Activated CD8-positive, alpha-beta T cell treated with anti-CD3 and anti-CD28 coated beads, Interleukin-2, amount 10 ng/mL, durations not matched to agents 7 days and 5 days (primary cell): ENCODE measurements around the gene KCND3. TPM values are rescaled to one million over a fixed set of nuclear protein-coding genes. Genes with fewer than 3 reads are reported as not detected.

ENCODE experiments used
- ATAC-seq: fragments of 150-1000 bp; cut with Tn5 transposase; one replicate; pipeline ENCODE4 v1.10.0; 2021; ENCODE audit warnings: moderate library complexity
- CTCF ChIA-PET: fragments of 350-600 bp; sonication (Branson Sonifier 250); formaldehyde crosslinking; loops from one replicate; lab custom pipeline; 2021; ENCODE audit warnings: antibody characterized with exemption; lab: Charles Lee
- POLR2A ChIA-PET: fragments of 350-600 bp; sonication (Branson Sonifier 250); formaldehyde crosslinking; loops from one replicate; lab custom pipeline; 2021; ENCODE audit warnings: antibody characterized with exemption; lab: Charles Lee
- DNase-seq: peaks from one replicate; pipeline ENCODE4 v3.0.0-alpha.2; 2020
- H3K27ac Mint-ChIP-seq: one replicate; pipeline ENCODE4 v1.8.0; 2021; ENCODE audit warnings: mild to moderate bottlenecking, mixed read lengths
- H3K27me3 Mint-ChIP-seq: one replicate; pipeline ENCODE4 v1.8.0; 2021; ENCODE audit warnings: low read depth, mixed read lengths
- H3K36me3 Mint-ChIP-seq: one replicate; pipeline ENCODE4 v1.8.0; 2021; ENCODE audit warnings: low read depth, mixed read lengths
- H3K4me1 Mint-ChIP-seq: one replicate; pipeline ENCODE4 v1.8.0; 2021; ENCODE audit warnings: low read depth, mixed read lengths
- H3K4me3 Mint-ChIP-seq: one replicate; pipeline ENCODE4 v1.8.0; 2021; ENCODE audit warnings: mild to moderate bottlenecking, mixed read lengths
- H3K9me3 Mint-ChIP-seq: one replicate; pipeline ENCODE4 v1.8.0; 2022; ENCODE audit warnings: mixed read lengths; ENCODE audit not compliant: insufficient read depth
- total RNA-seq, 2 experiments: library from RNA; stranded (reverse); gene quantifications; one replicate each; pipeline ENCODE4 v1.2.3, GENCODE V29; 2021

The KCND3 gene
- total RNA-seq, 2 experiments from 2014 or later = not detected

GRCh38 chr1:111987502-111987901 is 2.0 kb downstream of the KCND3 start:
- CTCF ChIA-PET = interaction anchor here (0.9 kb wide), 1 partner anchor 16 kb away, joined by 4 read pairs; no protein-coding TSS in a partner anchor
- ATAC-seq (no peak), DNase-seq (no peak)

GRCh38 chr1:111983500-111983899 is 6.0 kb downstream of the KCND3 start:
- no peak for ATAC-seq
- DNase-seq = no peak
- Mint-ChIP-seq H3K4me3 (no peak overlapping the region), H3K27ac (no peak overlapping the region), H3K27me3 (peaks cover 35% of the 10 kb centered on the region), H3K4me1 (peaks cover under 1% of the 10 kb centered on the region), H3K36me3 (no peaks in the 10 kb centered on the region), H3K9me3 (no peaks in the 10 kb centered on the region)
- ChIA-PET CTCF (no interaction called here), POLR2A (interaction anchor here (0.6 kb wide), 1 partner anchor 725 kb away, joined by 5 read pairs; no protein-coding TSS in a partner anchor)

More at GRCh38 chr1:111987502-111987901, 2.0 kb downstream of the KCND3 start:
- POLR2A ChIA-PET = no interaction called here
- H3K27me3 Mint-ChIP-seq = peaks cover 60% of the 10 kb centered on the region
- no peak overlapping the region for H3K4me3 Mint-ChIP-seq
- H3K36me3 Mint-ChIP-seq = no peaks in the 10 kb centered on the region
- peaks cover 8% of the 10 kb centered on the region for H3K4me1 Mint-ChIP-seq
- no peak overlapping the region for H3K27ac Mint-ChIP-seq
- H3K9me3 Mint-ChIP-seq = no peaks in the 10 kb centered on the region

- H3K4me3 Mint-ChIP-seq = no peak overlapping the region
- no peaks in the 10 kb centered on the region for H3K4me1 Mint-ChIP-seq
- peaks cover 29% of the 10 kb centered on the region for H3K27me3 Mint-ChIP-seq
- no peak overlapping the region for H3K27ac Mint-ChIP-seq
- POLR2A ChIA-PET = interaction anchor here (1.0 kb wide), 1 partner anchor 78 kb away, joined by 3 read pairs; no protein-coding TSS in a partner anchor
- ATAC-seq (no peak), DNase-seq (no peak)
- no peaks in the 10 kb centered on the region for H3K9me3 Mint-ChIP-seq
- CTCF ChIA-PET = no interaction called here
- H3K36me3 Mint-ChIP-seq = no peaks in the 10 kb centered on the region
Measured at GRCh38 chr1:111982428-111982827, 7.0 kb downstream of the KCND3 start.

GRCh38 chr1:111981871-111982270 is 7.6 kb downstream of the KCND3 start:
- CTCF ChIA-PET = no interaction called here
- ATAC-seq = no peak
- no peaks in the 10 kb centered on the region for H3K4me1 Mint-ChIP-seq

GRCh38 chr1:111981090-111981489 is 8.4 kb downstream of the KCND3 start:
- Mint-ChIP-seq H3K4me1 (no peaks in the 10 kb centered on the region), H3K4me3 (no peak overlapping the region), H3K27ac (no peak overlapping the region), H3K36me3 (no peaks in the 10 kb centered on the region), H3K27me3 (peaks cover 22% of the 10 kb centered on the region), H3K9me3 (no peaks in the 10 kb centered on the region)
- ChIA-PET POLR2A (no interaction called here), CTCF (no interaction called here)
- no peak for ATAC-seq
- DNase-seq = no peak

More at GRCh38 chr1:111981871-111982270, 7.6 kb downstream of the KCND3 start:
- Mint-ChIP-seq H3K4me3 (no peak overlapping the region), H3K36me3 (no peaks in the 10 kb centered on the region), H3K27ac (no peak overlapping the region), H3K9me3 (no peaks in the 10 kb centered on the region), H3K27me3 (peaks cover 24% of the 10 kb centered on the region)
- no peak for DNase-seq
- POLR2A ChIA-PET = interaction anchor here (1.0 kb wide), 1 partner anchor 78 kb away, joined by 3 read pairs; no protein-coding TSS in a partner anchor

- Mint-ChIP-seq H3K4me3 (no peak overlapping the region), H3K36me3 (no peaks in the 10 kb centered on the region), H3K27ac (no peak overlapping the region), H3K27me3 (peaks cover 23% of the 10 kb centered on the region), H3K9me3 (no peaks in the 10 kb centered on the region), H3K4me1 (no peaks in the 10 kb centered on the region)
- CTCF ChIA-PET = no interaction called here
- ATAC-seq (no peak), DNase-seq (no peak)
- POLR2A ChIA-PET = no interaction called here
Measured at GRCh38 chr1:111980686-111981085, 8.8 kb downstream of the KCND3 start.

- no peak for ATAC-seq
- H3K4me1 Mint-ChIP-seq = no peaks in the 10 kb centered on the region
- ChIA-PET CTCF (no interaction called here), POLR2A (no interaction called here)
- no peak for DNase-seq
- H3K36me3 Mint-ChIP-seq = no peaks in the 10 kb centered on the region
- peaks cover 24% of the 10 kb centered on the region for H3K27me3 Mint-ChIP-seq
- no peaks in the 10 kb centered on the region for H3K9me3 Mint-ChIP-seq
- no peak overlapping the region for H3K4me3 Mint-ChIP-seq
- H3K27ac Mint-ChIP-seq = no peak overlapping the region
Measured at GRCh38 chr1:111978695-111979094, 10.8 kb downstream of the KCND3 start.

- Mint-ChIP-seq H3K9me3 (no peaks in the 10 kb centered on the region), H3K4me1 (no peaks in the 10 kb centered on the region), H3K27me3 (peaks cover 28% of the 10 kb centered on the region), H3K27ac (no peak overlapping the region), H3K36me3 (no peaks in the 10 kb centered on the region), H3K4me3 (no peak overlapping the region)
- ATAC-seq = no peak
- CTCF ChIA-PET = no interaction called here
- POLR2A ChIA-PET = no interaction called here
- no peak for DNase-seq
Measured at GRCh38 chr1:111977378-111977777, 12.1 kb downstream of the KCND3 start.

GRCh38 chr1:111976842-111977241 is 12.6 kb downstream of the KCND3 start:
- no peaks in the 10 kb centered on the region for H3K9me3 Mint-ChIP-seq
- no peaks in the 10 kb centered on the region for H3K4me1 Mint-ChIP-seq

GRCh38 chr1:111976332-111976731 is 13.1 kb downstream of the KCND3 start:
- Mint-ChIP-seq H3K9me3 (no peaks in the 10 kb centered on the region), H3K4me1 (no peaks in the 10 kb centered on the region), H3K36me3 (no peaks in the 10 kb centered on the region), H3K27me3 (peaks cover 33% of the 10 kb centered on the region), H3K27ac (no peak overlapping the region), H3K4me3 (no peak overlapping the region)
- POLR2A ChIA-PET = no interaction called here
- no peak for ATAC-seq
- no peak for DNase-seq
- CTCF ChIA-PET = no interaction called here

More at GRCh38 chr1:111976842-111977241, 12.6 kb downstream of the KCND3 start:
- POLR2A ChIA-PET = no interaction called here
- no peak for ATAC-seq
- no peaks in the 10 kb centered on the region for H3K36me3 Mint-ChIP-seq
- H3K27me3 Mint-ChIP-seq = peaks cover 29% of the 10 kb centered on the region
- CTCF ChIA-PET = no interaction called here
- DNase-seq = no peak
- no peak overlapping the region for H3K4me3 Mint-ChIP-seq
- H3K27ac Mint-ChIP-seq = no peak overlapping the region

GRCh38 chr1:111973150-111973790 is 16.2 kb downstream of the KCND3 start:
- Mint-ChIP-seq H3K4me3 (no peak overlapping the region), H3K36me3 (no peaks in the 10 kb centered on the region), H3K27me3 (peaks cover 41% of the 10 kb centered on the region), H3K27ac (no peak overlapping the region), H3K4me1 (no peaks in the 10 kb centered on the region), H3K9me3 (no peaks in the 10 kb centered on the region)
- ATAC-seq (no peak), DNase-seq (no peak)
- POLR2A ChIA-PET = no interaction called here
- CTCF ChIA-PET = no interaction called here

GRCh38 chr1:111971396-111971795 is 18.1 kb downstream of the KCND3 start:
- ATAC-seq = no peak
- Mint-ChIP-seq H3K9me3 (no peaks in the 10 kb centered on the region), H3K4me1 (no peaks in the 10 kb centered on the region), H3K36me3 (no peaks in the 10 kb centered on the region), H3K4me3 (no peak overlapping the region), H3K27ac (no peak overlapping the region), H3K27me3 (peaks cover 36% of the 10 kb centered on the region)
- CTCF ChIA-PET = interaction anchor here (0.9 to 1.3 kb wide), 2 partner anchors 10 to 16 kb away, joined by 3 to 4 read pairs; no protein-coding TSS in a partner anchor
- POLR2A ChIA-PET = no interaction called here
- no peak for DNase-seq
